ENCODE measurements around the gene TLR6.

Gene TLR6

GRCh38 chr4:38867478-38868058 lies 11.0 kb upstream of the TLR6 start, which contains the start of gene FAM114A1:
FAM114A1 (plus strand) TSS chr4:38867806; CDS start chr4:38878079, 10,273 bp downstream.
- DNase-seq: peak; percentile 26 to 45

GRCh38 chr4:38866973-38867477 lies 10.4 kb upstream of the TLR6 start:
- DNase-seq: no peak

GRCh38 chr4:38865445-38865844 lies 8.8 kb upstream of the TLR6 start:
- no peak for DNase-seq

GRCh38 chr4:38861791-38862190 lies 5.2 kb upstream of the TLR6 start:
- DNase-seq: no peak

GRCh38 chr4:38860788-38861424 lies 4.3 kb upstream of the TLR6 start:
- DNase-seq: peak; percentile 58 to 66

- no peak for DNase-seq
Observed at GRCh38 chr4:38859501-38859900, 2.9 kb upstream of the TLR6 start.

GRCh38 chr4:38858097-38858420 lies 1.4 kb upstream of the TLR6 start:
- no peak for DNase-seq

- DNase-seq: peak; percentile 37 to 48
Observed at GRCh38 chr4:38857354-38858096, 908 bp upstream of the TLR6 start.

GRCh38 chr4:38856046-38856445 lies 571 bp downstream of the TLR6 start:
- no peak for DNase-seq

- DNase-seq: no peak
Observed at GRCh38 chr4:38855466-38855865, 1.2 kb downstream of the TLR6 start.

- no peak for DNase-seq
Observed at GRCh38 chr4:38846015-38846414, 10.6 kb downstream of the TLR6 start.

GRCh38 chr4:38842994-38843393 lies 13.6 kb downstream of the TLR6 start:
- no peak for DNase-seq

- no peak for DNase-seq
Observed at GRCh38 chr4:38837849-38838248, 18.8 kb downstream of the TLR6 start.

- no peak for DNase-seq
Observed at GRCh38 chr4:38837334-38837733, 19.3 kb downstream of the TLR6 start.

GRCh38 chr4:38834570-38834969 lies 22.0 kb downstream of the TLR6 start:
- no peak for DNase-seq

GRCh38 chr4:38832624-38833528 lies 23.7 kb downstream of the TLR6 start:
- DNase-seq: no peak

- no peak for DNase-seq
Observed at GRCh38 chr4:38832206-38832605, 24.4 kb downstream of the TLR6 start.

- no peak for DNase-seq
Observed at GRCh38 chr4:38831653-38832052, 25.0 kb downstream of the TLR6 start.

GRCh38 chr4:38829237-38829636 lies 27.4 kb downstream of the TLR6 start:
- no peak for DNase-seq

GRCh38 chr4:38823766-38824165 lies 32.9 kb downstream of the TLR6 start:
- no peak for DNase-seq

- no peak for DNase-seq
Observed at GRCh38 chr4:38822748-38823303, 33.8 kb downstream of the TLR6 start.

GRCh38 chr4:38821739-38822138 lies 34.9 kb downstream of the TLR6 start:
- no peak for DNase-seq
